Measurements from ENCODE around the gene CBARP.

DNA sequence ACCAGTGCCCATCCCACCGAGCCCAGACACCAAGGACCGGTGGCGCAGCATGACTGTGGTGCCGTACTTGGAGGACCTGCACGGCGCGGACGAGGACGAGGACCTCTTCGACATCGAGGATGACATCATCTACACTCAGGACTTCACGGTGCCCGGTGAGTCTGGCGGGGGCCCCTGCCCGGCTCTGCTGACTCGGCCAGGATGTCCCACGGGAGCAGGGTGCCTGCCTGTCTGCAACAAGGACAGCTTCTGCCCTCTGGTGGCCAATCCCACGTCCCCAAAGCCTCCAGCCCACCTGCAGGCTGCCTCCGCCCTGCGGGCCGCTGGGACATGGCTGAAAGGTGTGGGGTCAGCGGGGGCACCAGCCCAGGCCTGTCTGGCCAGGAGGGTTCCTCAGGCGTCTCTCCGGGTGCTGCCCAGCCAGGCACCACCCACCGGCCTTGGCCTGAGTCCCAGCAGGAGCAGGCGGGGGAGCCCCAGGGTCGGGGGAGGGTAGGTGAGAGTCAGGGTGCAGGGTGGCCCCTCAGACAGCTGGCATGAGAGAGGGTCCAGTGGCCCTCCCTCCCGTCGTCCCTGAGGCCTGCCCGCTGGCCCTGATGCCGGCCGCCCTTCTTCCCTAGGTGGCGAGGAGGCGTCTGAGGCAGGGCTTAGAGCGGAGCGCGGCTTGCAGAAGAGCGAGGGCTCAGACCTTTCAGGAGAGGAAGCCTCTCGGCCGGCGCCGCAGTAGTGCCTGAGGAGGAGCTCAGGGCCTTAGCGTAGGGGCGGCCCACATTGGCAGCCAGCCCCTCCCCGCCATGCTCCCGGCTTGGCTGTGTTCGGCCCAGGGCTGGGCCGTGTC is 14.6 kb downstream of the CBARP start:
- TF ChIP-seq, protein P1, sequence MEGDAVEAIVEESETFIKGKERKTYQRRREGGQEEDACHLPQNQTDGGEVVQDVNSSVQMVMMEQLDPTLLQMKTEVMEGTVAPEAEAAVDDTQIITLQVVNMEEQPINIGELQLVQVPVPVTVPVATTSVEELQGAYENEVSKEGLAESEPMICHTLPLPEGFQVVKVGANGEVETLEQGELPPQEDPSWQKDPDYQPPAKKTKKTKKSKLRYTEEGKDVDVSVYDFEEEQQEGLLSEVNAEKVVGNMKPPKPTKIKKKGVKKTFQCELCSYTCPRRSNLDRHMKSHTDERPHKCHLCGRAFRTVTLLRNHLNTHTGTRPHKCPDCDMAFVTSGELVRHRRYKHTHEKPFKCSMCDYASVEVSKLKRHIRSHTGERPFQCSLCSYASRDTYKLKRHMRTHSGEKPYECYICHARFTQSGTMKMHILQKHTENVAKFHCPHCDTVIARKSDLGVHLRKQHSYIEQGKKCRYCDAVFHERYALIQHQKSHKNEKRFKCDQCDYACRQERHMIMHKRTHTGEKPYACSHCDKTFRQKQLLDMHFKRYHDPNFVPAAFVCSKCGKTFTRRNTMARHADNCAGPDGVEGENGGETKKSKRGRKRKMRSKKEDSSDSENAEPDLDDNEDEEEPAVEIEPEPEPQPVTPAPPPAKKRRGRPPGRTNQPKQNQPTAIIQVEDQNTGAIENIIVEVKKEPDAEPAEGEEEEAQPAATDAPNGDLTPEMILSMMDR (IDR thresholded peaks at IDR 0.05) = no peak
- TF ChIP-seq POLR2A (IDR thresholded peaks at IDR 0.05) = no peak
